GM19043 (cell line): ENCODE data around the gene KCND2.
A peak's percentile ranks its signal among the peaks of the same experiment; 100 is the strongest.

Experiments
- ATAC-seq: cut with Tn5 transposase; IDR thresholded peaks from one replicate; pipeline ENCODE4 v1.9.1; 2021; ENCODE audit warnings: low read depth; ENCODE audit not compliant: unreplicated experiment

The KCND2 gene

DNA sequence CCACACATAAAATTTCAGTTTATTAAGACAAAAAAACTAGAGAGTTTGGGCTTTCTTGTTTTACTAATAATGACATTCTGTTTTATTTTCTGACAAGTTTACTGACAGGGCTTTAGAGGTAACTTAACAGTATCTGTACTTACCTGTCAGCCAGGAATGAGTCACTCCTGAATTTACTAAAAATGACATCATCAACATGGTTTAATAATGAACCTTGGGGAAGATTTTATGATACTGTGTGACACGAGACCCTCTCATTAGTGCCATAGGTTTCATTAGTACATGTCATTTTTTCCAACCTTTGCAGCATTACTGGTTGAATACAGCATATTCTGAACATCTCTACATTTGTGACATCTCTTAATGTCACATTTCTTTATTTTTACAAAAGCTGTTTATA is 131.1 kb downstream of the KCND2 start:
- ATAC-seq, result peak; percentile 38

DNA sequence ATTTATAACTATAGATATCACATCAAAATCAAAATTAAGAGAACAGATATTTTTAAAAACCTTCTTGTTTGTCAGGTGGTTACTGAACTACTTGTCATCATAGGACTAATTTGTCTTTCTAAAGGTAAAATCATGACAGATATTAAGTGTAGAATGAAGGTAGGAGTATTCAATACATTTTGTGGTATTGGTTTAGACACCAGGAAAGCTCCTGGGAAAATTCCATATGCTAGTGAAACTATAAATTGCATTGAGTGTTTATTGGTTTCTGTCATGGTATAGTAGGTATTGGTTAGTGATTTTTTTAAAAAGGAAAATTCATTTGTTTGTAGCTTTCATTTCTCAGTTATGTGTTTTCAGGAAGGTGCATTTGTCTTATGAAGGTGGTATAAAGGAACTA is 132.7 kb downstream of the KCND2 start:
- ATAC-seq, result no peak

DNA sequence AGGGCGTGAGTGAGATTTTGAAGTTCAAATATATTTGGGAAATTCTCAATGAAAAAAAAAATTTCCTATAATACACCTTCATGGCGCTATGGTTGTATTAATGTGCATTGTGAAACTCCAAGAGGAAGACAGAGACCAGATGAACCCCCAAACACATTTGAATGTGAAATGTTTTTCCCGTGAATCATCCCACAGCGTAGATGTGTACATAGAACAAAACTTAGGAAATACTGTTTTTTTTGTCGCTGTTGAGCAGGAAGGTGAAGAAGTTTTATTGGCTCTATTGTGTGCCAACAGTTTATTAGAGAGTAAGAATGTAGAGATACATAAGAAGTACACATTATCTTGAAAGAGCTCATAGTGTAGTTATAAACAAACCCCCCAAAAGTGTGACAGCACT is 134.0 kb downstream of the KCND2 start:
- ATAC-seq, result no peak

DNA sequence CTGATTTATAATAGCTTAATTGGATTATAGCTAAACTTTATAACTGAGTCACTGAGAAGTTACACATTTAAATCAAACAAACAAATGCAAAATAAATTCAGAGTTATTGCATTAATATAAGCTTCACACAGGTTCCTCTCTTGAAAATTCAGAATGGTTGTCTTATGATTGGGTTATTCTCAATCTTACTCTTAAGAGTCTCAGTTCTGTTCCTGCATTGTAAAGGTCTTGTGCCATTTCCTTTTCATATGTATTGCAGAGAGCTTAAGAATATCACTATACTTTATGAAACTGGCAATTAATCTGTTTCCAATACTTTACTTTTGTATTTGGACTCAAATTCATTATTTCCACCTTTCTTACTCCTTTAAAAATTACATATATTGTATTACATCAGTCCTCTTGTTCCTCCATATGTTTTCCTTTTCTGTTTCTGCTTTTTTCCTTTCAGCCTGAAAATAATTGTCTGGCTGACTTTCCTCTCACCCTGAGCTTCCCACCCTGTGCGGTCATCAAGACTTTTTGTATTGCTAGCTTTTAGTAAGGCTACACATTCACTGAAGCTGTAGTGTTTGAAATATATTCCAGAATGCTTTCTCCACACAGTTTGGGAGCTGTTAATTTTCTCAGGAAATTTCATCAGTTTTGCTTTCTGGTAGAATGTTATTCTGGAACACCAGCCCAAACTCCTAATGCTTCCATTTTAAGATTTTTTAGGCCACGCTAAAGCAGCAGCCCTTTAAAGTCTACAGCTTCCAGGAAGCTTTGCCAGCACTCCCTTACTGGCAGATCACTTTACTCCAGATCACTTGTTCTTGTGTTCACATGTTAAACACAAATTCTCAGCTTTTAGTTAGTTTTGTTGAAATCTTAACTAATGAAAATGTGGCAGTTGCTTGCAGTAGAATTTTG is 139.4 kb downstream of the KCND2 start:
- peak; percentile 87 for ATAC-seq

DNA sequence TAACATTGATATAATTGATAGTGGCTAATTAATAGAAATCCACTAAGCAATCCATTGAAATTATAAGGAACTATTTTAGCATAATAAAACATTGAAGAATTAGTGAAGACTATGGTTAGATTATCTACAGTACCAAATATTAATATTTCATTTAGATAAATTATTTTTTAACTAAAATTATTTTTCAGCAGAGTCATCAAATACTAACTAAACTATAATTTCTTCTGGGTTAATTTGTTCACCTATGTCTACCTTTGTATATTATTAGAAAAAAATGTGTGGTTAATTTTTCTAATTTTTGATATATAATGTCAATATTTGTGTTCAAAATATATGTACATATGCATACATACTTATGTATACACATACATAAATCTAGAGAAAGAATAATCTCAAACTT is 140.2 kb downstream of the KCND2 start:
- no peak for ATAC-seq

DNA sequence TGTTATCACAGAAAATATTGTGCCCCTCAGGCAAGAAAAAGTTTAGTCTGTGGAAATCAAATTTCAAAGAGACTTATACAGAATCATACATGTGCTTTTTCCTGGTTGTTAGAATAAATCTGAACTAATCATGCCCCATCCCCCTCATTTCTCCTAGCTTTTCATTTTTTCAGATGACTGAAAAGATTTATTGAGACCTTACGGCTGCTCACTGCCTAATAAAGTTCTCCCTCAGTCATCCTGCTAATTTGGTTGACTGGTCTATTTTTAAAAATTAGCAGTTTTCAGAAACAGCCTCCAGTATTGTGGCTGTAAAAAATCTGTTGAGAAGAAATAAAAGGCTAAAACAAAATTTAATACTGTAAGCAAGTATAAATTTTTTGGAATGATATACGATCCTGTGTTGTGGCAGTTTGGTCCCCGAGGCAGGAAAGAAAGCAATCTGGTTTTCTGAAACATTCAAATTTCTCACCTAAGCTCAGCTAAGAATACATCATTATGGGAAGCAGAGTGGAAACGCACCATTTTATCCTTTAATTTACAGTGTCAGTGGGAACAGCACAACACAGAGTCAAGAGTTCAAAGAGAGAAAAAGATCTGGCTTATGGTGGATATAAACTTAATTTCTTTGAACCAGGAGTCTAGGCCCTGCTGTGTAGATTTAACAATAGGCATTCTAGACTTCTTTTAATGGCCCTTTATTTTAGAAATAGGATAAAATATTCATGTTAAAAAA is 144.4 kb downstream of the KCND2 start:
- ATAC-seq, result no peak

DNA sequence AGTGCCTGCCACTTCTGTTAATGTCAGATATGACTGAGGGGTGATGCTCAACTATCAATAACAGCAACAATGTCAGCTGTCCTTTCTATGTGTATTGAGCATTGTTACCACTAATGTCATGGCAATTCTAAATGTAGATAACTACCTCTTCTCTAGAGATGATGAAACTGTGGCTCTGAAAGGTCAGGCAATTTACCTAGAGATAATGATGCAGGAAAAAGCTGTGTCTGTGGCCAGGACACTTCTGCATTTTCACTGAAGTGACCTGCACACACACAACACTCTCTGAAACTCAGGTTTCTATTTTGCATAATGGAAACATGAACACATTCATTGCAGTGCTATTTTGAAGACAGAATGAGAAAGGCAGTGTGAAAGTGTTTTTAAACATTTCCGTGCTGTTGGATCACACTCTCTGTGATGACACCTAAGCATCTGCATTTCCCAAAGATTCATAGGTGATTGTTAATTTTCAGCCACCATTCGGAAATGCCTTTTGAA is 148.2 kb downstream of the KCND2 start:
- peak; percentile 97 for ATAC-seq

DNA sequence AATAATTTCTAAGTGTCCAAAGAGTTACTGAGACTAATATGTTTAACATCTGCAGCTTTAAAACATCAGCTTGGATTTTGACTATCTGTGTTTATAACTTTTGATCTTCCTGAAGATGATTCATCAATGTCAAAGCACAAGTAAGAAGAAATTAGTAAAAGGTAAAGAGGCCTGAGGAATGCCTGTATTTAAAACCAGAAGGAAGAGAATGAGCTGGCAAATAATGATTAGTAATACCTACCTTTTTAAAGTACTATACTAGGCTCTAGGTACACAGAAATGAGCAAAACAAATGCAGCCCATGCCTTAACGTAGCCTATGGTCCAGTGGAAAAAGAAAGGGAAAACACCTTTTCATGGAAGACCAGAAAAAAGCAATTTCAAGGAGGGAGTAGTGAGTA is 158.0 kb downstream of the KCND2 start:
- no peak for ATAC-seq

DNA sequence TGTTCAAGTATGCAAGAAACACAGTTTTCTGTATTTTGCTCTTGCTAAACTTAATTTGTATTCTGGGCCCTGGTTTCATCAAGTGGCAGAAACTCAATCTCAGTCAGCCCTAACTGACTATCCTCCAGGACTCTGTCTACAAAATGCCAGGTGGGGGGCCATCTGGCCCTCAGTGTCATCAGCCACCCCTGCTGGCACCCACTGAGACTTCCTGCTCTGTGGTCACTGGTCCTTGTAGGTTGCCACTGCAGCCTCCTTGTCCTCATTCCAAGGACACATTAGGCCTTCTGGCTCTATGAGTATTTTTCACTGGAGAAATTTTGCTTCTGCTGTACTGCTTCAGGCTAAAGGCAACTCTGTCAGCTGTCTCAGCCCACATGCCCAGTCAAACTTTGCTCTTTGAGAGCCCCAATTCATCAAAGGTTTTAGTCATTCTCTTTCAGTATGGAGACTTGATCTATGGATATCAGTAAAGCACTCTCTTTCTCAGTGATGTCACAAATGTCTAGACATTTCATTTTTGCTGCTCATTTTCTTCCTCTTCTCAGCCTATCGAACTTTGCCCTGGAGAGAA is 163.6 kb downstream of the KCND2 start:
- no peak for ATAC-seq

DNA sequence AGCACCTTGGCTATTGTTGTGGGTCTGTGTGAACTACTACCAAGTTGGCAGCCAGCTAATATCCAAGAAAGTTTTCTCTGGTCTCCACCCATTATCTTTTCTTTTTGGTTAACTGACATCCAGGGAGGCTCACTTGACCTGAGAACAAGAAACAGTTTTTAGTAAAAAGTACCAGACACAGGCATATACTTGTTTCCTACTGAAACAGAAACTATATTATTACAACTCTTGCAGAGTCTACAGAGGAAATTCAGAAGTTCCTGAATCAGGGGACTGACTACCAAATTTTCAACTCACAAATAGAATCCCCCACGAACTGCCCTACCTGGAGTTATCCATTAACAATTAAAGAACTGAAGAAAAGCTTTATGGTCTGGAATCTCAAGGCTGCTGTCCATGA is 168.9 kb downstream of the KCND2 start:
- ATAC-seq, result peak; percentile 89

DNA sequence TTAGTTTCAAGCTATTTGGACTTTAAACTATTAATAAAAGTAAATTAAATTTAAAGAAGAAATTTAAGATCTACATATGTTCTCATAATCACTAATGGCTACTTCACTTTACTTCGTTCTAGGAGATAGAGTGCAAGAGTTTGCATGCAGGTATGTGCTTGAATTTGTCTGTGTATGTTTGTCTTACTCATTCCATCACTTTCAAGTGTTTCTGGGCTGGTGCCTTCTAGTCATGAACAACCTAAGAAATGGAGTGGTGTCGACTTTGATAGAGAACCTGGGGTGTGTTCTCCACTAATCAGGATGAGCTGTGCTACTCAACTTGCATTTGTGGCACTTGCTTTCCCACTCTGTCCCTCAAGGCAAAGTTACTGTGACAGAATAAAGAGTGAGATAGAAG is 169.9 kb downstream of the KCND2 start:
- ATAC-seq, result peak; percentile 35

DNA sequence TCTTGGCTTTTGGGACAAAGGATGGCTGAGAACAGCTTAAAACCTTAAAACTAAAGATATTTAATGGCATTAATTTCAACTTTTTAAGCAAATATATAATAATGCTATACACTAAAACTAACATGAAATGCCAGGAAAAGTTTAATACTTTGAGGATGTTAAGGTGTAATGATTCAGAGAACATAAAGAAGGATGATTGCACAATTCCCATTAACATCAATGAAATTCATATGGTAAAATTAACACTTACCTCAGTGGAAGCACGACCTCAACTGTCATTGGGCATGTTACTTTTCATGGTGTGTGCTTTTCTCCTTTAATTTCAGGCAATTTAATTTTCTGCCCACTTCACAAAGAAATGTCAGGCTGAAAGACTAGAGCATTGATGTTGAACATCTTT is 171.7 kb downstream of the KCND2 start:
- no peak for ATAC-seq

DNA sequence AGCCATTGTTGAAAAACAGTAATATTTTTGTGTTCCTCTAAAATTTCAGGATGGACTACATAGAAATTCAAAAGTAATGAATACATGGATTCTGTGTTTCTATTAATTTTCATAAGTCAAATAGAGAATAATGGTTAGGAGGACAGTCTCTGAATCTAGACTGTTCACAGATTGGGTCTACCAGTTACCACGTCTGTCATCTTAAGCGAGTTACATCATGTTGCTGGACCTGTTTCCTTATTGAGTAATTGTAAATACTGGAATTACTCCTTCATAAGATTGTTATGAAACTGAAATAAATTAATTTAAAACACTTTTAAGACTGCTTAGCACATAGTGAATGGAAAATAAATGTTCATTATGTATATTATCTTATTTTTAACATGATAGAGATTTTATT is 172.3 kb downstream of the KCND2 start:
- ATAC-seq, result no peak

DNA sequence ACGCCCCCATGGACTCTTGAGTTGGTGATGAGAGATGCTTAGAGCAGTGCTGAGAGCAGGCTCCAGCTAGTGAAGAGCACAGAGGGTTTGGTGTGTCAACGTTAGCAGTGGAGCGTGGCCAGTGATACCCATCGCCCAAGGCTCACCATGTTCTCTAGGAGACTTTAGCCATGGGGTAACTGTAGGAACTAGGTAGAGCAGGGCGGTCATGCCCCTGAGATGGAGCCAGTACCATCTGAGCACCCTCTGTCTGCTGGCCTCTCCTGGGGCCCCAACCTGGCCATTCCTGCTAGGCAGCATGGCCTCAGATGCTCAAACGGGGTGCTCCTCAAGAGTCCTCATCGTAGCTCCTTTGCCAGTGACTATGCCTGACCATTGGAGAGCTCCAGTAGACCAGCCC is 179.7 kb downstream of the KCND2 start:
- no peak for ATAC-seq

DNA sequence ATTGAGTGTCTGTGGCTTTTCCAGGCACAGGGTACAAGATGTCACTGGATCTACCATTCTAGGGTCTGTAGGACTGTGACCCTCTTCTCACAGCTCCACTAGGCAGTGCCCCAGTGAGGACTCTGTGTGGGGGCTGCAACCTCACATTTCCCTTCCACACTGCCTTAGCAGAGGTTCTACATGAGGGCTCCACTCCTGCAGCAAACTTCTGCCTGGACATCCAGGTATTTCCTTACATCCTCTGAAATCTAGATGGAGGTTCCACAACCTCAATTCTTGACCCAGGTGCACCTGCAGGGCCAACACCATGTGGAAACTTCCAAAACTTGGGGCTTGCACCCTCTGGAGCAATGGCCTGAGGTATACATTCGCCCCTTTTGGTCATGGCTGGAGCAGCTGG is 183.7 kb downstream of the KCND2 start:
- no peak for ATAC-seq

DNA sequence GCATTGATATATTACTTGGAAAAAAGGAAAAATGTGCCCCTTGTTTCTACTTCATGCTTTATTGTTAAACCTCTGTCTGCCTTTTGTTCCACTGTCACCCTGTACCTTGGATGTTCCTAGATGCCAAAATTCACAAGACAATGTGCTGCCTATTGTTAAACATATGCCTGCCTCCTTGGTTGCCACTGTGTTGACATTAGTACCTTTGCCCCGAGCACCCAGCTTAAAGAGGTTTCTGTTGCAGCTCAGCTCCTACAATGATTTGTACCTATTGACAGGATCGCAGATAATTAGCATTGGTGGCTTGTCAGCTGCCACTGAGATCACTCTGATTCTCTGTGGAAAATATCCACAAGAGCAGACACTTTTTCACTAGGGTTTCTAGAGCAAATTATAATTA is 188.0 kb downstream of the KCND2 start:
- no peak for ATAC-seq

DNA sequence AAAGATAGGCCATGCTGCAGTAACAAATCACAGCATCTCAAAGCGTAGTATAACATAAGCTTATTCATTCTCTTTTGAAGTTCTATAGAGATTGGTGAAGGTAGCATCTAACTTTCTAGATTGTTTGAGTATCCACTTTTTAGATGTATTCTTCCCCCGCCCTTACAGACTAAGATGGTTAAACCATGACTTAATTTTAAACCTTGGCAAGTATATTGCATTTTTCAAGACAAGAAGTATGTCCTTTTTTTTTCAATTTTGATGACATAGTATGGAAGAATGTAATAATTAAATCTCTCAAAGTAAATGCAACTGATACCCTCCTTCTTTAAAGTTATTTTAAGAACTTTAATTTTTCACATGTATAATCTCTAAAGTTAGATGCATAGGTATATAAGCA is 190.0 kb downstream of the KCND2 start:
- no peak for ATAC-seq

DNA sequence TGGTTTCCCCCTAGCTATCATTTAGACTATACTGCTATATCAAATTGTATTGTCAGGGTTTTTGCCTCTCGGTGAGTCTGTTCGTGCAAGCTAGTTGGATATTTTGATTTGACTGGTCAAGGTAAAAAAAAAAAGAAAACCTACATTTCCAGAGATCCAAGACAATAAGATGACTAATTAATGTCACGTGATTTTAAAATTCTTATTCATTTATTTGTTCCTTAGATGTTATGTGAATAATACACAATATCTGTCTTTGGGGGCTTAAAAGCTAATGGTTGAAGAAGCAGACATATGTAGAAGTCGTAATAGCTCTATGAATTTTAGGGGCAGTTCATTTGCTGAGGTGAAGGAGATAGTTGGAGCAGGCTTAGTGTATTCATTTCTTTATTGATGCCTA is 191.1 kb downstream of the KCND2 start:
- no peak for ATAC-seq

DNA sequence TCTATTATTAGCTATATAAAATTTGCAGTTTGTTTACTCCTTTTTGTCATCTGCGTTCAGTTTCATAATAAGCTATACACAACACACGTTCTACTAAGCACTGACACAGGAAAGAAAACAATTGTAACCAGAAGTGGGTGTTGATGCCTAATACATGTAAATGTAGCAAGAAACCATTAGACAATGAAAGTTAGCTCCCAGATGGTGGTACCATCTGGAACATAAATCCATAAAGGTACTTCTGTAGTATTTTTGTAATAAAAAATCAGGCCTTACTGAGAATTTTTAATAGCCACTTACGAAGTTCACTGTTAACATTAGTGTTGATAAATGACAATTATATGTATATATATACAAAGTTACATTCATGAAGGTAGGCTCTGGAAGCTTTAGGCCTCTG is 194.7 kb downstream of the KCND2 start:
- ATAC-seq, result no peak

DNA sequence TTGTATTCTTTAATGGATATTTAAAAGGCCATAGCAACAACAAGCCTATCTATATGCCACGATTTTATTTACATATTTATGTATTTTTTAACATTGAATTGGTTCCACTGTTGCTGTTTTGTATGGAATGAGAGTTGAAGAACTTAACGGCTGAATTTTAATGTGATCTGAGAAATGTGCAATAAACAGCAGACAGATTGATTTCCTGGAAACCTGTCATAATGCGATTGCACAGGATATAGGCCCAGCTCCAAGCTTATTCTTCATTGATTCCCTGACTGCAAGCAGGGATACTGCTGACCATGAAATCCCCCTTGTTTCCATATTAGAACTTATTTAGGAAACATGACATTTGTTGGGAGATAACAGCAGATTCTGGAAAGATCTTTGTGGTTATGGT is 195.6 kb downstream of the KCND2 start:
- ATAC-seq, result no peak

DNA sequence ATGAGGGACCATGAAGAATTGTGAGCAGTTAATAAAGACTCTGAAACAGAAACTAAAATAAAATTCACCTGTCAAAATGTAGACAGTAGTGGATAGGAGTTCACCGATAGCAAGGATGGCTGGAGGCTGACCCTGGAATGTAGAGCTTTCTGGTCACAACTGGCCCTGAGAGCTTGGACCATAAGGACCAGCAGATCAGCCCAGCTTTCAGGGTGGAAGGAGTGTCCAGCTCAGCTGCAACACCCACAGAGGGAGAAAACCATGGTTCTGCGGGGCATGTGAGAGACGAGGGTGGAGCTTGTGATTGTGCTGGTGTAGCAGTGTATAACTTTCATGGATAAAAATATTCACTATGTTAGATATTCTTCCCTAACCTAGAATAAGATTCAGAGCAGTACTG is 199.9 kb downstream of the KCND2 start:
- ATAC-seq, result no peak
